ENCODE measurements around the gene SRD5A1.

DNA sequence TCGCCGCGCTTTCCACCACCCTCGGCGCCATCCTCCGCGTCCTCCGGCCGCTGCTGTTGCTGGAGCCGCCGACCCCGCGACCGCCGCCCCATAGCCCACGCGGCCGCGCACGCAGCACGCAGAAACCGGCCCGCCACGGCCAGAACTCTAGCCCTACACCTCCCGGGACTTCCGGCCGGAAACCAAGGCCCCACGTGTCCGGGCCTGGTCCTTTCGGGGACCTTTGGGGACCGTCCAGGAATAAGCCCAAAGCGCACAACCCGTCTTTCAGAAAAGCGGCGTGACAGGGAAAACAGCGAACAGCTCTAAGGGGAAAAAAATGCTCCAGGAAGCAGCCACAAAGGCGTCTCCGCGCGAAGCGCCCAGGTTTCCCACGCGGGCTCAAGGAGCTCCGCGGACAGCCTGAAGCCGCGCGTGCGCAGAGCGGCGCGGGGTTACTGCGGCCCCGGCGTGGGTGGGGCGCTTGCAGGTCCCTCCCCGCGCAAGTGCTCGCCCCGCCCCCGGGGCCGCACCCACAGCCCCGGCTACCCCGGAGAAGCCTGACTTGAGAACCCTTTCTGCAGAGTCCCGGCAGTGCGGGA, at the start of gene SRD5A1, which contains the start of gene NSUN2:
- TF ChIP-seq, protein P1, sequence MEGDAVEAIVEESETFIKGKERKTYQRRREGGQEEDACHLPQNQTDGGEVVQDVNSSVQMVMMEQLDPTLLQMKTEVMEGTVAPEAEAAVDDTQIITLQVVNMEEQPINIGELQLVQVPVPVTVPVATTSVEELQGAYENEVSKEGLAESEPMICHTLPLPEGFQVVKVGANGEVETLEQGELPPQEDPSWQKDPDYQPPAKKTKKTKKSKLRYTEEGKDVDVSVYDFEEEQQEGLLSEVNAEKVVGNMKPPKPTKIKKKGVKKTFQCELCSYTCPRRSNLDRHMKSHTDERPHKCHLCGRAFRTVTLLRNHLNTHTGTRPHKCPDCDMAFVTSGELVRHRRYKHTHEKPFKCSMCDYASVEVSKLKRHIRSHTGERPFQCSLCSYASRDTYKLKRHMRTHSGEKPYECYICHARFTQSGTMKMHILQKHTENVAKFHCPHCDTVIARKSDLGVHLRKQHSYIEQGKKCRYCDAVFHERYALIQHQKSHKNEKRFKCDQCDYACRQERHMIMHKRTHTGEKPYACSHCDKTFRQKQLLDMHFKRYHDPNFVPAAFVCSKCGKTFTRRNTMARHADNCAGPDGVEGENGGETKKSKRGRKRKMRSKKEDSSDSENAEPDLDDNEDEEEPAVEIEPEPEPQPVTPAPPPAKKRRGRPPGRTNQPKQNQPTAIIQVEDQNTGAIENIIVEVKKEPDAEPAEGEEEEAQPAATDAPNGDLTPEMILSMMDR (IDR thresholded peaks at IDR 0.05), result no peak
- TF ChIP-seq POLR2A (IDR thresholded peaks at IDR 0.05), result no peak
- peak; percentile 7 to 74 (median 70) for TF ChIP-seq POLR2AphosphoS5 (IDR thresholded peaks at IDR 0.05)
- no peak for TF ChIP-seq EP300 (IDR thresholded peaks at IDR 0.05)
